Mucosa of rectum (tissue), 2 donors: ENCODE measurements around the gene HPD.

ENCODE experiments used
- H3K27ac ChIP-seq, 2 donors: one replicate each; pipeline ENCODE4 v1.7.0; 2013; ENCODE audit warnings: inconsistent platforms in 2 of 2, low read depth in 2 of 2, low read length in 2 of 2
- H3K27me3 ChIP-seq, 2 donors: one replicate each; pipeline ENCODE4 v1.7.0; 2013; ENCODE audit warnings: low read length in 2 of 2; ENCODE audit not compliant: control insufficient read depth in 2 of 2, insufficient read depth in 2 of 2
- H3K36me3 ChIP-seq, 2 donors: one replicate each; pipeline ENCODE4 v1.7.0; 2013; ENCODE audit warnings: low read length in 2 of 2; ENCODE audit not compliant: control insufficient read depth in 2 of 2, insufficient read depth in 2 of 2
- H3K4me1 ChIP-seq, 2 donors: one replicate each; pipeline ENCODE4 v1.7.0; 2013; ENCODE audit warnings: low read length in 2 of 2, mild to moderate bottlenecking in 1 of 2; ENCODE audit not compliant: control insufficient read depth in 2 of 2, insufficient read depth in 2 of 2
- H3K4me3 ChIP-seq, 2 donors: one replicate each; pipeline ENCODE4 v1.7.0; 2013; ENCODE audit warnings: low read length in 2 of 2
- H3K9ac ChIP-seq, 2 donors: one replicate each; pipeline ENCODE4 v1.7.0; 2013; ENCODE audit warnings: low read length in 2 of 2, low read depth in 1 of 2, mild to moderate bottlenecking in 1 of 2
- H3K9me3 ChIP-seq, 2 donors: one replicate each; pipeline ENCODE4 v1.7.0; 2013; ENCODE audit warnings: low read length in 2 of 2; ENCODE audit not compliant: control insufficient read depth in 2 of 2
- donor health status: healthy.
- donor health status: Normal muscosa, but diverticular disease.

HPD gene

GRCh38 chr12:121812320-121812871, 46.3 kb downstream of the HPD start:
- H3K9me3 ChIP-seq = no peaks in the 10 kb centered on the region
- no peaks in the 10 kb centered on the region for H3K27me3 ChIP-seq
- peak overlapping the region; percentile 71 to 90 for H3K4me3 ChIP-seq
- peak overlapping the region; percentile 41 to 59 for H3K9ac ChIP-seq
- peak overlapping the region in 1 of 2 donors; percentile 48 for H3K27ac ChIP-seq
- peaks cover 56 to 57% of the 10 kb centered on the region in 2 donors for H3K36me3 ChIP-seq
- H3K4me1 ChIP-seq = peaks cover 24 to 27% of the 10 kb centered on the region in 2 donors

GRCh38 chr12:121811434-121812319, 47.0 kb downstream of the HPD start:
- peak overlapping the region; percentile 52 to 59 for H3K9ac ChIP-seq
- no peaks in the 10 kb centered on the region for H3K9me3 ChIP-seq
- H3K36me3 ChIP-seq = peaks cover 49 to 55% of the 10 kb centered on the region in 2 donors
- H3K4me1 ChIP-seq = peaks cover 31 to 32% of the 10 kb centered on the region in 2 donors
- peak overlapping the region in 1 of 2 donors; percentile 48 for H3K27ac ChIP-seq
- H3K27me3 ChIP-seq = no peaks in the 10 kb centered on the region
- H3K4me3 ChIP-seq = peak overlapping the region; percentile 71 to 90

GRCh38 chr12:121810833-121811433, 47.7 kb downstream of the HPD start:
- Histone ChIP-seq H3K36me3 (peaks cover 42 to 50% of the 10 kb centered on the region in 2 donors), H3K9ac (peak overlapping the region in 1 of 2 donors; percentile 15), H3K4me3 (peak overlapping the region; percentile 71 to 90)

GRCh38 chr12:121810234-121810817, 48.3 kb downstream of the HPD start:
- Histone ChIP-seq H3K4me3 (peak overlapping the region in 1 of 2 donors; percentile 90), H3K27ac (no peak overlapping the region), H3K9me3 (no peaks in the 10 kb centered on the region), H3K9ac (no peak overlapping the region), H3K36me3 (peaks cover 36 to 47% of the 10 kb centered on the region in 2 donors), H3K4me1 (peaks cover 40 to 44% of the 10 kb centered on the region in 2 donors), H3K27me3 (no peaks in the 10 kb centered on the region)

More at GRCh38 chr12:121810833-121811433, 47.7 kb downstream of the HPD start:
- Histone ChIP-seq H3K27ac (no peak overlapping the region), H3K27me3 (no peaks in the 10 kb centered on the region), H3K4me1 (peaks cover 38 to 40% of the 10 kb centered on the region in 2 donors), H3K9me3 (no peaks in the 10 kb centered on the region)

GRCh38 chr12:121809712-121810116, 48.9 kb downstream of the HPD start:
- Histone ChIP-seq H3K9ac (no peak overlapping the region), H3K27me3 (no peaks in the 10 kb centered on the region), H3K27ac (no peak overlapping the region), H3K36me3 (peaks cover 30 to 43% of the 10 kb centered on the region in 2 donors), H3K4me3 (no peak overlapping the region), H3K4me1 (peaks cover 40 to 46% of the 10 kb centered on the region in 2 donors), H3K9me3 (no peaks in the 10 kb centered on the region)

GRCh38 chr12:121808623-121809022, 50.0 kb downstream of the HPD start:
- Histone ChIP-seq H3K9me3 (no peaks in the 10 kb centered on the region), H3K4me1 (peaks cover 40 to 44% of the 10 kb centered on the region in 2 donors), H3K36me3 (peaks cover 22 to 36% of the 10 kb centered on the region in 2 donors), H3K9ac (no peak overlapping the region), H3K27ac (no peak overlapping the region), H3K4me3 (no peak overlapping the region), H3K27me3 (no peaks in the 10 kb centered on the region)

GRCh38 chr12:121807642-121808347, 50.9 kb downstream of the HPD start:
- no peaks in the 10 kb centered on the region for H3K27me3 ChIP-seq
- no peak overlapping the region for H3K9ac ChIP-seq
- peaks cover 20 to 35% of the 10 kb centered on the region in 2 donors for H3K36me3 ChIP-seq
- H3K9me3 ChIP-seq = no peaks in the 10 kb centered on the region
- peaks cover 36 to 38% of the 10 kb centered on the region in 2 donors for H3K4me1 ChIP-seq
- H3K27ac ChIP-seq = no peak overlapping the region
- no peak overlapping the region for H3K4me3 ChIP-seq

GRCh38 chr12:121806546-121807423, 51.9 kb downstream of the HPD start:
- Histone ChIP-seq H3K27me3 (no peaks in the 10 kb centered on the region), H3K9ac (peak overlapping the region; percentile 41 to 96), H3K4me1 (peaks cover 29 to 31% of the 10 kb centered on the region in 2 donors), H3K9me3 (no peaks in the 10 kb centered on the region), H3K27ac (peak overlapping the region in 1 of 2 donors; percentile 52), H3K4me3 (peak overlapping the region; percentile 80 to 87), H3K36me3 (peaks cover 20 to 35% of the 10 kb centered on the region in 2 donors)
